ENCODE measurements around the gene RAD51B. TPM values are rescaled to one million over a fixed set of nuclear protein-coding genes. Genes with fewer than 3 reads are reported as not detected.
A peak's percentile ranks its signal among the peaks of the same experiment; 100 is the strongest.

Gene RAD51B
- total RNA-seq, 4 donors from 2014 or later: 6.2 to 39.9 (median 12.9) TPM

DNA sequence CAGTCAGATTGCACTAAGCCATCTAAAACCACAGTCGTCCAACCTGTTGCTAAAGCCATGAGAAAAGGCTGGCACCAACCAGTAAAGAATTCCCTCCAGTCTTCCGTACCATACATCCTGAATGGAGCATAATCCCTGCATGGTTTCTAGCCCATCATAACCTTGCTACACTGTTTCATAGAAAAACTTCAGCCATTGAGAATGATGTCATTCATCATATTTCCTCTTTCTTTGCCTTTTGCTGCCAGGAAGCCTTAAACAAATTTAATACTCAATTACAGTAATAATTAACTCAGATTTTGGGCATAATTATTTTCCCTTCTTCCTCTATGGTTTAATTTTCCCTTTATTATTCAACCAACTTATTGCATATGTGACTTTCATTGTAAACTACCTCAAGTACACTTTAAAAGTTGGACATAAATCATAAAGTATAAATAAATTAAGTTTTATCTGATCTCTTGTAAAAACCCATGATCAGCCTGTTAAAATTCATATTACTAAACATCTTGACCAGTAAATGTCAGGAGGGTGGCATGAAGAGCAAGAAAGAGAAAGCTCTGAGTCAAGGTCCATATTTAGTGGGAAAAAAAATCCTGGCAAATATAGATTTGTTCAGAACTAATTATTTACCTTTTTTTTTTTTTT is 708.6 kb downstream of the RAD51B start:
- H3K27ac ChIP-seq: peak overlapping the region; percentile 61 to 89 (median 80)
- DNase-seq: no peak

GRCh38 chr14:68530443-68530842 is 710.9 kb downstream of the RAD51B start:
- TF ChIP-seq CTCF (IDR thresholded peaks at IDR 0.05): no peak
- TF ChIP-seq POLR2A (IDR thresholded peaks at IDR 0.05): no peak
- Histone ChIP-seq H3K9me3 (peaks cover 0 to 25% (median 16%) of the 10 kb centered on the region in 3 donors), H3K27me3 (no peaks in the 10 kb centered on the region), H3K27ac (no peak overlapping the region), H3K36me3 (no peaks in the 10 kb centered on the region), H3K4me1 (peaks cover 20 to 28% (median 22%) of the 10 kb centered on the region in 3 donors), H3K4me3 (no peak overlapping the region)
- intact Hi-C loops (cut with DNase I): no loop called here
- DNase-seq: no peak
- WGBS, 2 donors: 26 to 97% methylated on average over 1 of the region's 1 CpG

More for the DNA sequence above, 708.6 kb downstream of the RAD51B start:
- Histone ChIP-seq H3K4me3 (no peak overlapping the region), H3K9me3 (peaks cover 0 to 25% (median 16%) of the 10 kb centered on the region in 3 donors), H3K36me3 (no peaks in the 10 kb centered on the region), H3K27me3 (no peaks in the 10 kb centered on the region), H3K4me1 (peaks cover 24 to 47% (median 25%) of the 10 kb centered on the region in 3 donors)
- intact Hi-C loops (cut with DNase I): no loop called here
- WGBS, 2 donors: 57 to 64% methylated on average over 2 of the region's 2 CpGs
- no peak for TF ChIP-seq POLR2A (IDR thresholded peaks at IDR 0.05)
- TF ChIP-seq CTCF (IDR thresholded peaks at IDR 0.05): no peak

- no peak for DNase-seq
- no peak overlapping the region for H3K27ac ChIP-seq
- intact Hi-C loops (cut with DNase I): no loop called here
- no peaks in the 10 kb centered on the region for H3K36me3 ChIP-seq
- H3K27me3 ChIP-seq: no peaks in the 10 kb centered on the region
- peaks cover 0 to 25% (median 16%) of the 10 kb centered on the region in 3 donors for H3K9me3 ChIP-seq
- TF ChIP-seq POLR2A (IDR thresholded peaks at IDR 0.05): no peak
- no peak for TF ChIP-seq CTCF (IDR thresholded peaks at IDR 0.05)
- H3K4me1 ChIP-seq: peaks cover 7 to 20% (median 9%) of the 10 kb centered on the region in 3 donors
- no peak overlapping the region for H3K4me3 ChIP-seq
Measured at GRCh38 chr14:68532496-68532895, 712.9 kb downstream of the RAD51B start.

GRCh38 chr14:68534276-68534675 is 714.7 kb downstream of the RAD51B start:
- H3K4me3 ChIP-seq: no peak overlapping the region
- TF ChIP-seq POLR2A (IDR thresholded peaks at IDR 0.05) (no peak), CTCF (IDR thresholded peaks at IDR 0.05) (no peak)
- peaks cover 0 to 24% (median 16%) of the 10 kb centered on the region in 3 donors for H3K9me3 ChIP-seq
- DNase-seq: no peak
- 88 to 96% methylated on average over 3 of the region's 3 CpGs for WGBS, 2 donors
- H3K36me3 ChIP-seq: no peaks in the 10 kb centered on the region
- H3K27ac ChIP-seq: no peak overlapping the region
- intact Hi-C loops (cut with DNase I): no loop called here
- H3K27me3 ChIP-seq: no peaks in the 10 kb centered on the region
- H3K4me1 ChIP-seq: peaks cover 0 to 19% (median 4%) of the 10 kb centered on the region in 3 donors

DNA sequence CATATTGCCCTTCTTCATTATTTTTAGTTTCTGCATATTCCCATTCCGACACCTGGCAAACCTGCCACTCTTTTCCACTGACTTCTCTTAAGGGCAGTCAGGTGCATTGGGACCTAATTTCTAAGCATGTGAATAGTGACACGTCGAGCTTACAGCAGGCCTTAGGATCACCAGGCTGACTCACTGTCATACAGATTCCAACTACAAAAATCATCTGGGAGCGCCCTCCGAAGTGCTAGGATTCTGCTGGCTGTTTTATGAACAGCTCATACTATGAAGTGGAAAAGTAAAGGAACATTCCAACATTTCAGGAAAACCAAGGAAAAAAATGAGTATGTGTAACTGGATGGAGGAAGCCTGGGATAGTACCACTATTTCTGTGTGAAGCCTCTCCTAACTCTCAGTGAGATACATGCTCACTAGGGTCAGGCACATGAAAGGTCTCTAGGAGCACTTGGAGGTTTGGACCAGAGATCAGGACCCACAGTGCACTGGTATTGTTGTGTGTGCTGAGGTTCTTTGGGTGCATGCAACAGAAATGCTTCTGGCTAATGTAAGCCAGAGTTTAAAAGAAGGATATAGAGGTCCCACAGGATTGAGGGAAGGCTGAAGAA is 715.9 kb downstream of the RAD51B start:
- intact Hi-C loops (cut with DNase I): no loop called here
- peak overlapping the region in 3 of 4 donors; percentile 16 to 42 (median 23) for H3K27ac ChIP-seq
- TF ChIP-seq CTCF (IDR thresholded peaks at IDR 0.05): no peak
- no peak for TF ChIP-seq POLR2A (IDR thresholded peaks at IDR 0.05)
- DNase-seq: no peak
- H3K27me3 ChIP-seq: no peaks in the 10 kb centered on the region
- H3K4me3 ChIP-seq: no peak overlapping the region
- WGBS, 2 donors: 44 to 66% methylated on average over 5 of the region's 5 CpGs
- no peaks in the 10 kb centered on the region for H3K36me3 ChIP-seq
- peaks cover 0 to 14% (median 10%) of the 10 kb centered on the region in 3 donors for H3K9me3 ChIP-seq
- H3K4me1 ChIP-seq: peaks cover 0 to 26% (median 7%) of the 10 kb centered on the region in 3 donors
